C4-2B (cell line): ENCODE measurements around the gene SAC3D1.

Experiments used
- CTCF ChIP-seq: fragments of 450-650 bp; conservative IDR thresholded peaks from 2 replicates; pipeline ENCODE4 v1.5.1; 2017; ENCODE audit warnings: mild to moderate bottlenecking
- ZFX ChIP-seq: fragments of 450-650 bp; IDR thresholded peaks from 2 replicates; pipeline ENCODE4 v1.6.1; 2017

GRCh38 chr11:65027213-65028067 is 13.6 kb upstream of the SAC3D1 start, which contains the start of gene SNX15:
- TF ChIP-seq CTCF (no peak; the same call in 1 of the 2 replicates), ZFX (peak; percentile 16; the same call in 1 of the 2 replicates)
